T-helper 2 cell treated with Interferon-gamma antibody and Interleukin-4, amounts not matched to agents 100 ng/mL and 5 ng/mL, for 36 hours (primary cell): Measurements from ENCODE around the gene ZNF836. TPM values are rescaled to one million over a fixed set of nuclear protein-coding genes. Genes with fewer than 3 reads are reported as not detected.

ENCODE experiments used
- total RNA-seq: library from RNA; stranded (reverse); gene quantifications from 2 replicates; pipeline ENCODE4 v1.2.3, GENCODE V29; 2022

The ZNF836 gene
- total RNA-seq, 1 donor from 2014 or later, result 15.2 TPM

Other genes starting within 250 kb of the ZNF836 start
- 4.3 and 5.0 TPM in 2 replicates for gene ZNF613, start 244.1 kb downstream of the ZNF836 start, total RNA-seq
- gene ZNF350, start 184.8 kb downstream of the ZNF836 start, total RNA-seq, result 10.1 and 13.2 TPM in 2 replicates
- gene ZNF615, start 163.4 kb downstream of the ZNF836 start, total RNA-seq, result 7.5 and 7.9 TPM in 2 replicates
- gene ZNF614, start 143.2 kb downstream of the ZNF836 start, total RNA-seq, result 7.7 and 8.7 TPM in 2 replicates
- gene ZNF432, start 122.8 kb downstream of the ZNF836 start, total RNA-seq, result 12.7 and 12.9 TPM in 2 replicates
- 22.4 and 22.9 TPM in 2 replicates for gene ZNF841, start 75.9 kb downstream of the ZNF836 start, total RNA-seq
- 5.6 and 5.7 TPM in 2 replicates for gene ZNF616, start 31.7 kb downstream of the ZNF836 start, total RNA-seq
- 212 and 222 TPM in 2 replicates for gene PPP2R1A, start 18.4 kb upstream of the ZNF836 start, total RNA-seq
- gene ZNF766, start 98.0 kb upstream of the ZNF836 start, total RNA-seq, result 17.8 and 19.0 TPM in 2 replicates
- 15.0 and 16.5 TPM in 2 replicates for gene ZNF480, start 125.5 kb upstream of the ZNF836 start, total RNA-seq
- 0.59 and 1.0 TPM in 2 replicates for gene ZNF610, start 164.6 kb upstream of the ZNF836 start, total RNA-seq
- 7.7 and 10.7 TPM in 2 replicates for gene ZNF880, start 198.3 kb upstream of the ZNF836 start, total RNA-seq
- gene ZNF528, start 226.2 kb upstream of the ZNF836 start, total RNA-seq, result 9.8 and 10.8 TPM in 2 replicates